Measurements from ENCODE around the gene FRY. TPM values are rescaled to one million over a fixed set of nuclear protein-coding genes. Genes with fewer than 3 reads are reported as not detected.

The FRY gene
- total and polyA plus RNA-seq, 4 donors: 6.2 to 31.2 (median 12.7) TPM

GRCh38 chr13:32073180-32073864, 41.7 kb downstream of the FRY start:
- Histone ChIP-seq H3K4me3 (ENCODE audit: low read depth in 1 of 3, low read length in 3 of 3) (no peak overlapping the region), H3K9ac (ENCODE audit: low read depth in 1 of 2, low read length in 2 of 2) (no peak overlapping the region), H3K27me3 (ENCODE audit: control insufficient read depth in 4 of 4, insufficient read depth in 4 of 4, low read length in 3 of 4) (no peaks in the 10 kb centered on the region), H3K36me3 (ENCODE audit: control insufficient read depth in 4 of 4, insufficient read depth in 3 of 4, low read depth in 1 of 4, low read length in 3 of 4) (no peaks in the 10 kb centered on the region), H3K9me3 (ENCODE audit: control insufficient read depth in 4 of 4, low read length in 3 of 4) (no peaks in the 10 kb centered on the region), H3K27ac (ENCODE audit: low read depth in 1 of 2, low read length in 2 of 2) (no peak overlapping the region), H3K4me1 (ENCODE audit: control insufficient read depth in 4 of 4, insufficient read depth in 4 of 4, low read length in 3 of 4) (peaks cover 3 to 13% (median 10%) of the 10 kb centered on the region in 4 donors)
- no peak for DNase-seq (ENCODE audit: low spot score)
- TF ChIP-seq TAF1 (conservative IDR thresholded peaks at IDR 0.05) (no peak), YY1 (IDR thresholded peaks at IDR 0.05) (no peak), RAD21 (IDR thresholded peaks at IDR 0.05) (no peak), FOXA1 (IDR thresholded peaks at IDR 0.05) (no peak), FOXA2 (IDR thresholded peaks at IDR 0.05) (no peak), ATF3 (IDR thresholded peaks at IDR 0.05) (no peak), CTCF (IDR thresholded peaks at IDR 0.05; ENCODE audit: low read depth, low read length, missing input control) (no peak), HNF4G (IDR thresholded peaks at IDR 0.05) (no peak)
- 95% methylated on average over 6 of the region's 6 CpGs for WGBS

GRCh38 chr13:32075170-32075851, 43.7 kb downstream of the FRY start:
- Histone ChIP-seq H3K4me1 (ENCODE audit: control insufficient read depth in 4 of 4, insufficient read depth in 4 of 4, low read length in 3 of 4) (peaks cover 3 to 15% (median 11%) of the 10 kb centered on the region in 4 donors), H3K27me3 (ENCODE audit: control insufficient read depth in 4 of 4, insufficient read depth in 4 of 4, low read length in 3 of 4) (no peaks in the 10 kb centered on the region), H3K27ac (ENCODE audit: low read depth in 1 of 2, low read length in 2 of 2) (no peak overlapping the region), H3K9ac (ENCODE audit: low read depth in 1 of 2, low read length in 2 of 2) (no peak overlapping the region), H3K4me3 (ENCODE audit: low read depth in 1 of 3, low read length in 3 of 3) (no peak overlapping the region), H3K9me3 (ENCODE audit: control insufficient read depth in 4 of 4, low read length in 3 of 4) (no peaks in the 10 kb centered on the region), H3K36me3 (ENCODE audit: control insufficient read depth in 4 of 4, insufficient read depth in 3 of 4, low read depth in 1 of 4, low read length in 3 of 4) (no peaks in the 10 kb centered on the region)
- TF ChIP-seq EGR1 (IDR thresholded peaks at IDR 0.05; ENCODE audit: low read depth in 2 of 2) (no peak), HNF4G (IDR thresholded peaks at IDR 0.05) (peak; percentile 21), SP1 (IDR thresholded peaks at IDR 0.05) (peak; percentile 47), TAF1 (conservative IDR thresholded peaks at IDR 0.05) (no peak), HNF4A (conservative IDR thresholded peaks at IDR 0.05) (peak; percentile 67 to 79)
- DNase-seq (ENCODE audit: low spot score): no peak
- 61% methylated on average over 2 of the region's 2 CpGs for WGBS

GRCh38 chr13:32079587-32079986, 48.0 kb downstream of the FRY start:
- no peak for DNase-seq (ENCODE audit: low spot score)
- Histone ChIP-seq H3K9me3 (ENCODE audit: control insufficient read depth in 4 of 4, low read length in 3 of 4) (no peaks in the 10 kb centered on the region), H3K36me3 (ENCODE audit: control insufficient read depth in 4 of 4, insufficient read depth in 3 of 4, low read depth in 1 of 4, low read length in 3 of 4) (peaks cover 0 to 4% (median 0%) of the 10 kb centered on the region in 4 donors), H3K4me3 (ENCODE audit: low read depth in 1 of 3, low read length in 3 of 3) (no peak overlapping the region), H3K9ac (ENCODE audit: low read depth in 1 of 2, low read length in 2 of 2) (no peak overlapping the region), H3K27me3 (ENCODE audit: control insufficient read depth in 4 of 4, insufficient read depth in 4 of 4, low read length in 3 of 4) (no peaks in the 10 kb centered on the region), H3K4me1 (ENCODE audit: control insufficient read depth in 4 of 4, insufficient read depth in 4 of 4, low read length in 3 of 4) (peaks cover 3 to 18% (median 12%) of the 10 kb centered on the region in 4 donors), H3K27ac (ENCODE audit: low read depth in 1 of 2, low read length in 2 of 2) (no peak overlapping the region)
- 85% methylated on average over 3 of the region's 3 CpGs for WGBS
- TF ChIP-seq GABPA (IDR thresholded peaks at IDR 0.05 in 1 of 2, conservative IDR thresholded peaks at IDR 0.05 in 1 of 2) (no peak), TAF1 (conservative IDR thresholded peaks at IDR 0.05) (no peak), ZBTB33 (IDR thresholded peaks at IDR 0.05) (no peak), CTCF (IDR thresholded peaks at IDR 0.05; ENCODE audit: low read depth, low read length, missing input control) (no peak), HNF4G (IDR thresholded peaks at IDR 0.05) (no peak), EGR1 (IDR thresholded peaks at IDR 0.05; ENCODE audit: low read depth in 2 of 2) (no peak), HNF4A (conservative IDR thresholded peaks at IDR 0.05) (no peak), NR2F2 (IDR thresholded peaks at IDR 0.05) (no peak), FOXA2 (IDR thresholded peaks at IDR 0.05) (no peak), SP1 (IDR thresholded peaks at IDR 0.05) (no peak), JUND (IDR thresholded peaks at IDR 0.05) (no peak), MAX (IDR thresholded peaks at IDR 0.05) (no peak), RXRA (IDR thresholded peaks at IDR 0.05) (no peak), YY1 (IDR thresholded peaks at IDR 0.05) (no peak), FOXA1 (IDR thresholded peaks at IDR 0.05) (no peak), ATF3 (IDR thresholded peaks at IDR 0.05) (no peak)
